Measurements from ENCODE around the gene PPP6R2.
A peak's percentile ranks its signal among the peaks of the same experiment; 100 is the strongest.
"Not testable (repeated sequence)": the region's sequence is repeated elsewhere in the genome, so short reads cannot be mapped to it uniquely, and the experiment has no call there.

PPP6R2 gene

DNA sequence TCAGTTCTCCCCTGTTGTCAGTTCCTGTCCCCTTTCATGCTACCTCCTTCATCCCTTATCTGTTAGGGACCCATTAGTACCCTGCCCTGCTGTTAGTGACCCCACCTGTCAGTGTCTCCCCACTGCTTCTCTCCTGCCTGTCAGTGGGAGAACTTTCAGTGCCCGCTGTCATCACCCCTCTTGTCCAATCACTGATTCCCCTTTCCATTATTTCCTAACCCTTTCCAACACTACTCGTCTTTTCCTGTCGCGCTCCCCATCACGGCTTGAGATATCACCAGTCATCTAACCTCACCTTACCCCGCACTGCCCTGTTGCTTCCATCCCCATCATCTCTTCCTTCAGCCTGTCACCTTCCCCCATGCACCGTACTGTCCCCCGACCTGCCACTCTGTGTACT, 4.0 kb downstream of the PPP6R2 start:
- no peak for DNase-seq

DNA sequence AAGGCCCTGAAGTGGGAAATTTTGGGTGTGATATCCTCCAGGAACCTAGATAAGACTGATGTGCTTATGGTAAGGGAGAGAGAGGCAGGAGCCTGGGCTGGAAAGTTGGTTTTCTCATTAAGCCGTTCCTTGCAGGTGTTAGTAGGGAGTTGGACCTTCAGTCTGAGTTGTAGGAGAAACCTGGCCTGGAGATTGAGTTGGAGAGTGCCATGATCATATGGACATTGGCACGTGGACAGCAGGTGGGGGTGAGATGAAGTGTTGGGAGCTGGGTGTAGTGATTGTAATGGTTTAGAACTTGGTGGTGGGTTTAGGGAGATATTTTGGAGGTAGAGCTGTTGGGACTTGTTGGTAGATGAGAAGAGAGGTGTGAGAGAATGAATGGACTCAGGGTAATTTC, 4.9 kb downstream of the PPP6R2 start:
- no peak for DNase-seq

DNA sequence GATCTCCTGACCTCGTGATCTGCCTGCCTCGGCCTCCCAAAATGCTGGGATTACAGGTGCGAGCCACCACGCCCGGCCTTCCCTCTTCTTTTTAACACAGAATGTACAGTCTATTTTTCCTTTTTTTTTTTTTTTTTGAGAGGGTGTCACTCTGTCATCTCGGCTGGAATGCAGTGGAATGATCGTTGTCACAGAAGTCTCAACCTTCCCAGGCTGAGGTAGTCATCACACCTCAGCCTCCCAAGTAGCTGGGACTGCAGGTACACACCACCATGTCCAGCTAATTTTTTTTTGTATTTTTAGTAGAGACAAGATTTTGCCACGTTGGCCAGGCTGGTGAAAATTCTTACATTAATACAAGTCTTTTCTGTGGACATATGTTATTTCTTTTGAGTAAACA, 13.1 kb downstream of the PPP6R2 start:
- no peak for DNase-seq

DNA sequence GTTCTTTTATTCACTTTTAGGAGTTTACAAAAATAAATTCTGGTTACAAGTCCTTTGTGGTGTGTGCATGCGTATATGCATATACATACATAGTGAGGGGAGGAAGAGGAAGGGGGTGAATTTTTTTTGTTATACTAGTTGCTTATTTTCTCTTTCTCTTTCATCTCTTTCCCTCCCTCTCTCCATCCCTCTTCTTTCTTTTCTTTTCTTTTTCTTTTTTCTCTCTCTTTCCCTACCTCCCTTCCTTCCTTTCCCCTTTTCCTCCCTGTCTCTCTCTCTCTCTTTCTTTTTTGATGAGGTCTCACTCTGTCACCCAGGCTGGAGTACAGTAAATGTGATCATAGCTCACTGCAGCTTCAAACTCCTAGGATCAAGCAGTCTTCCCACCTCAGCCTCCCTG, 14.1 kb downstream of the PPP6R2 start:
- no peak for DNase-seq

DNA sequence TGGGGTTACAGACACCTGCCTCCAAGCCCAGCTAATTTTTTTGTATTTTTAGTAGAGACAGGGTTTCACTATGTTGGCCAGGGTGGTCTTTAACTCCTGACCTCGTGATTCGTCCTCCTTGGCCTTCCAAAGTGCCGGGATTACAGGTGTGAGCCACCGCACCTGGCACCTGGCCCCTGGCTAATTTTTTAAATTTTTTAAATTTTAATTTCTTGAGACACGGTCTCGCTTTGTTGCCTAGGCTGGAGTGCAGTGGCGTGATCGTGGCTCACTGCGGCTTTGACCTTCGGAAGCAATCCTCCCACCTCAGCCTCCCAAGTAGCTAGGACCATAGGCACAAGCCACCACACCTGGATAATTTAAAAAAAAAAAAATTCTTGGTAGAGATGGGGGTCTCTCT, 14.6 kb downstream of the PPP6R2 start:
- no peak for DNase-seq

DNA sequence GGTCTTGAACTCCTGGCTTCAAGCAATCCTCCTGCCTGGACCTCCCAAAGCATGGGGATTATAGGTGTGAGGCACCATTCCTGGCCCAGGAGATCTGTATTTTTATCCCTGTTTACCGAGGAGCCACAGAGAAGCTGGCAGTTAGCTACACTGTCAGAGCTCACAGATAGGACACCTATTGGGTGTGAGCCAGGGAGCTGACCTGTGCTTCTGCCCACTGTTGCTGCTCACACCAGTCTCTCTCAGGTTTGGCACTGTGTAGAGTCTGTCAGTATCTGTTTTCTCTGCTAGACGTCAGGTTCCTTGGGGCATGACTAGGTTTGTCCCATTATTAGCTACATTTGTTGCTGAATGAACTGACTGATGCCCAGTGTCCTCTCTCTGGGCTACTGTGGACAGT, 17.5 kb downstream of the PPP6R2 start:
- no peak for DNase-seq

DNA sequence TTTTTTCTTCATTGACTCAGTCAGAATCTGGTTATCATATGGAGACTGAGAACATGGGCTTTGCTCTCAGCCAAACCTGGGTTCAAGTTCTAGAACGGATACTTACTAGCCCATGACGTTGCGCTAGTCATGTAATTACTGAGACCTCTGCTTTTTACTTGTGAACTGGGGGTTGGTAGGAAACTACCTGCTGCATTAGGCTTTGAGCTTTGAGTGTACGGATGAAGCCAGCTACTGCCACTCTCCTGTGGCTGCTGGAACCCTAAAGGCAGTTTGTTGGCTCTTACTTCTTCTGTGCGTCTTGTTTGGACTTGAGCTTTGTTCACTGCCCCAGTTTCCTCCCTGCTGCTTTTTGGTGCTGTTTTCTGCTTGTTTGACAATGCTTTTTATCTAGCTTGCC, 18.1 kb downstream of the PPP6R2 start:
- DNase-seq: no peak

DNA sequence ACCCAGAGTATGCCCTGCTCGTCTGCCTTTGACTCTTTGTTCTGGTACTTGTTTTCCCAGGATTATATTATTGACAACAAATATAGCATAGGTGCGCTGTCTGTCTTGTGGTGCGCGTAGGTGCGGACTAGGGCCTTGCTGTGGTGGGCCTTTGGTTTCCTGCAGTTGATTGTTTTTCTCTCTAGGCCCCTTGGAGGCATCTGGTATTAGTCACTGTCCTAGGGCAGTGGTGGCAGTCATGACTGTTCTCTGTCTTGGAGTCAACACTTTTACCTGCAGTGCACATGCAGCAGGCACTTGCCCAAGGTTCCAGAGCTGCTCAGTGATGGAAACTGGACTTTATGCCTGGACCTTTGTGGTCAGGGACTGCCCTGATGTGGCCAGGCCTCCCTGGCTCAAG, 18.6 kb downstream of the PPP6R2 start:
- no peak for DNase-seq

DNA sequence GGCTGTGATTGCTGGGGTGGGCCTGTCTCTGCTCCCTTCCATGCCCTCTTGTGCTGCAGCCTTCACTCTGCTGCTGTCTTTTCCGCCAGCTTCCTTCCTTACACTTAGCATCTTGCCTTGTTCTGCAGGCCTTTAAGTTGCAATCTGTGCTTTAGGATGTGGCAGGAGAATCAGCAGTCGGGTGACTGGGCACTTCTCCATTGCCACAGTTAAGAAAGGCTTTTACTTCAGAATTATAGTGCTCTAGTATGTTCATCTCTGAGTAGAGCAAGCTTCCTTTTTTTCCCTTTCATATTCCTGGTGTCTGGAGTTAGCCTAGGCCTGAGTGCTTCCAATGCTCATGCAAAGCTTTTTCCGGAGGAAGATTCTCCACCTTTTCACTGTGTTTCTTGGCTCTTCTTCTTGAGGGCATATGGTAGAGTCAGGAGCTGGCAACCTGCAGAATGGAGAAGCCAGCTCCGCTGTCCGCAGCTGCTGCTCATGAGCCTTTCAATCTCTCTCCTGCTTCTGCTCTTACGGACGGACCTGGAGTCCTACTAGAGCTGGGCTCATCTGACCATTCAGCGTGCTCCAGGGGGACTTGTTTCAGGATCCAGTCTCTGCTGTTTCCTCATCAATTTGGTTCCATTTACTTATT, 20.2 kb downstream of the PPP6R2 start:
- no peak for DNase-seq

DNA sequence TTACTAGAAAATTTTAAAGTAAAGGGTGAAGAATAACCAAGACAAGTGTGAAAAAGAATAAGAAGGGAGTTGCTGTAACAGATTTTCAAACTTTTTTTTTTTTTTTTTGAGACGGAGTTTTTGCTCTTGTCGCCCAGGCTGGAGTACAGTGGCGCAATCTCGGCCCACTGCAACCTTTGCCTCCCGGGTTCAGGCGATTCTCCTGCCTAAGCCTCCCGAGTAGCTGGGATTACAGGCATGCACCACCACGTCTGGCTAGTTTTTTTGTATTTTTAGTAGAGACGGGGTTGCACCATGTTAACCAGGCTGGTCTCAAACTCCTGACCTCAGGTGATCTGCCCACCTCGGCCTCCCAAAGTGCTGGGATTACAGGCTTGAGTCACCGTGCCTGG, 20.7 kb downstream of the PPP6R2 start:
- not testable (repeated sequence) for DNase-seq

DNA sequence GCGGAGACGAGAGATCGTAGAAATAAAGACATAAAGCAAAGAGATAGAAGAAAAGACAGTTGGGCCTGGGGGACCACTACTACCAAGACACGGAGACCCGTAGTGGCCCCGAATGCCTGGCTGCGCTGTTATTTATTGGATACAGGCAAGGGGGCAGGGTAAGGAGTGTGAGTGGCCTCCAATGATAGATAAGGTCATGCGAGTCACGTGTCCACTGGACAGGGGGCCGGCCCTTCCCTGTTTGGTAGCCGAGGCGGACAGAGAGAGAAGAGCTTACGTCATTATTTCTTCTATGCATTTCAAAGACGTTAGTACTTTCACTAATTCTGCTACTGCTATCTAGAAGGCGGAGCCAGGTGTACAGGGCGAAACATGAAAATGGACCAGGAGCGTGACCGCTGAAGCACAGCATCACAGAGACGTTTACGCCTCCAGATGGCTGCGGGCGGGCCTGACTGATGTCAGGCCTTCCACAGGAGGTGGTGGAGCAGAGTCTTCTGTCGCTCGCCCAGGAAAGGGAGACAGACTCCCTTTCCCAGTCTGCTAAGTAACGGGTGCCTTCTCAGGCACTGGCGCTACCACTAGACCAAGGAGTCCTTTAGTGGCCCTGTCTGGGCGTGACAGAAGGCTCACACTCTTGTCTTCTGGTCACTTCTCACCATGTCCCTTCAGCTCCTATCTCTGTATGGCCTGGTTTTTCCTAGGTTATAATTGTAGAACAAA, 24.8 kb downstream of the PPP6R2 start:
- no peak for DNase-seq

DNA sequence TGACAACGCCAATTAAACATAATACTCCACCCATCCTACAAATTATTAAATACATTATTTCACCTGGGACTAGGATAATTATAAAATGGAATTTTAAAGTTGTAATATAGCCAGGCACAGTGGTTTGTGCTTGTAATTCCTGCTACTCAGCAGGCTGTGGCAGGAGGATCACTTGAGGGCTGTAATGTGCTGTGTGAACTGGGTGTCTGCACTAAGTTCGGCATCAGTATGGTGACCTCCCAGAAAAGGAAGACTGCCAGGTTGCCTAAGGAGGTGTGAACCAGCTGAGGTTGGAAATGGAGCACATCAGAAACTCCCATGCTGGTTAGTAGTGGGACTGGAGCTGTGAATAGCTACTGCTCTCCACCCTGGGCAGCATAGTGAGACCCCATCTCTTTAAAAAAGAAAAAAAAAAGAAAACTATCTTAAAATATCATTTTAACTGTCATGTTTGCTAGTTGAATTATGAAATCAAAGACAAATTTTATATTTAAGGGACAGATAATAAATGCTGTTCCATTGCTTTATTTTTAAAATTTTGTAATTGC, 28.0 kb downstream of the PPP6R2 start:
- DNase-seq: no peak

DNA sequence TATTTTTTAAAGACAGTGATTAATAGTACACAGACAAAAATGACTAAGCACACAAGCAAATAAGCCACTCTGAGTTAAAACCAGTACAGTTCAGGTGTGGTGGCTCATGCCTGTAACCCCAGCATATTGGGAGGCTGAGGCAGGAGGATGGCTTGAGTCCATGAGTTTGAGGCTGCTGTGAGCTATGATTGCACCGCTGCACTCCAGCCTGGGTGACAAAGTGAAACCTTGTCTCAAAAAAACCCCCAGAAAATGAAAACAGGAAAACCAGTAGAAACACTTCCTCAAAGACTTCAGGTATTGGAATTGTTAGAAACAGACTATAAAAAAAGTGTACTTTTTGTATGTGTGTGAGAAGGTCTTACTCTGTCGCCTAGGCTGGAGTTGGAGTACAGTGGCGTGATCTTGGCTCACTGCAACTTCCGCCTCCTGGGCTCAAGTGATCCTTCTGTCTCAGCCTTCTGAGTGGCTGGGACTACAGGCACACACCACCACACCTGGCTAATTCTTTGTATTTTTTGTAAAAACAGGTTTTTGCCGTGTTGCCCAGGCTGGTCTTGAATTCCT, 33.0 kb downstream of the PPP6R2 start:
- DNase-seq: no peak

DNA sequence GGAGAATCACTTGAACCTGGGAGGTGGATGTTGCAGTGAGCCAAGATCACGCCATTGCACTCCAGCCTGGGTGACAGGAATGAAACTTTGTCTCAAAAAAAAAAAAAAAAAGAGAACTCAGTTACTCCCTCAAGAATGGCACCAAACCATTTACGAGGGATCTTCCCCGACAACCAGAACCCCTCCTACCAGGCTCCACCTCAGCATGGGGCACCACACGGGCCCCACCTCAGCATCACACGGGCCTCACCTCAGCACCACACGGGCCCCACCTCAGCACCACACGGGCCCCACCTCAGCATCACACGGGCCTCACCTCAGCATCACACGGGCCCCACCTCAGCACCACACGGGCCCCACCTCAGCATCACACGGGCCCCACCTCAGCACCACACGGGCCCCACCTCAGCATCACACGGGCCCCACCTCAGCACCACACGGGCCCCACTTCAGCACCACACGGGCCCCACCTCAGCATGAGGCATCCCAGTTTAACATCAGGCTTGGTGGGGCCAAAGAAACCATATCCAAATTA, 38.0 kb downstream of the PPP6R2 start:
- DNase-seq: not testable (repeated sequence)

DNA sequence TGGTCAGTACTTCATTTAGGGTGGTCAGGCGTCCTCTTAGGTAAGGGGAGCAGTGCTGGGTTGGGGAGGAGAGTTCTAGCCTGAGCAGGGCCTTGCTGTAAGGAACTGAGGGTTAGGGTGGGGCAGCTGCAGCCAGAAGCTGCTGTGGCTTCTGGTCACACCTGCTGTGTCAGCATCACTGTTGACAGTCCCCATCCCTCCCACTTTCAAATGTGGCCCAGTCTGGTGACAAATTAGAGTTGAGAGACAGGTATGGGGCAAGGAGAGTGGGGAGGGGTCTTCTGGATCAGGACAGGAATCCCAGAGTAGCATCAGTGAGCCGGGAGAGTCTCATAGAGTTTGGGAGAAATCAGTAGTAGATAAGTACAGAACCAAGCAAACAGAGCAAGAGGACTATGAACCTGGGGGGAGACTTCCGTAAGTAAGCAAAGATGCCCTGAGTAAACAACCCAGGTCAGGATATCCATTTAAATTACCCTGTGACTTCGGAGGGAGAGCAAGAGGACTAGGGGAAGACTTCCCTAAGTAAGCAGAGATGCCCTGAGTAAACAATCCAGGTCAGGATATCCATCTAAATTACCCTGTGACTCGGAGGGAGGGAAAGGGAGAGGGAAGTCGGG, 53.7 kb downstream of the PPP6R2 start:
- DNase-seq: no peak

DNA sequence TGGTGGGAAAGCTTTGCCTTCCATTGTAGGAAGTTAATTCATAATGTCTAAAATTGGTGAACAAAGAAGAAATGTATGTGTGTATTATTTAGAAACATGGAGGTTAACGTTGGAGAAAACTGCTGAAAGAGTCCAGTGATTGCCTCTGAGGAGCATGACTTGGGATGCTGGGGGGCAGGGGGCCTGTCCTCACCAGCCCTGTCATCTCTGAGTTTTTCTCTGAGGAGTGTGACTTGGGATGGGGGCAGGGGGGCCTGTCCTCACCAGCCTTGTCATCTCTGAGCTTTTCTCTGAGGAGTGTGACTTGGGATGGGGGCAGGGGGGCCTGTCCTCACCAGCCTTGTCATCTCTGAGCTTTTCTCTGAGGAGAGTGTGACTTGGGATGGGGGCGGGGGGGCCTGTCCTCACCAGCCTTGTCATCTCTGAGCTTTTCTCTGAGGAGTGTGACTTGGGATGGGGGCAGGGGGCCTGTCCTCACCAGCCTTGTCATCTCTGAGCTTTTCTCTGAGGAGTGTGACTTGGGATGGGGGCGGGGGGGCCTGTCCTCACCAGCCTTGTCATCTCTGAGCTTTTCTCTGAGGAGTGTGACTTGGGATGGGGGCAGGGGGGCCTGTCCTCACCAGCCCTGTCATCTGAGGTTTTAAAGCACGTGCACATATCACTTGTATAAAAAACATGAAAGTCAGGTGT, 54.4 kb downstream of the PPP6R2 start:
- not testable (repeated sequence) for DNase-seq

DNA sequence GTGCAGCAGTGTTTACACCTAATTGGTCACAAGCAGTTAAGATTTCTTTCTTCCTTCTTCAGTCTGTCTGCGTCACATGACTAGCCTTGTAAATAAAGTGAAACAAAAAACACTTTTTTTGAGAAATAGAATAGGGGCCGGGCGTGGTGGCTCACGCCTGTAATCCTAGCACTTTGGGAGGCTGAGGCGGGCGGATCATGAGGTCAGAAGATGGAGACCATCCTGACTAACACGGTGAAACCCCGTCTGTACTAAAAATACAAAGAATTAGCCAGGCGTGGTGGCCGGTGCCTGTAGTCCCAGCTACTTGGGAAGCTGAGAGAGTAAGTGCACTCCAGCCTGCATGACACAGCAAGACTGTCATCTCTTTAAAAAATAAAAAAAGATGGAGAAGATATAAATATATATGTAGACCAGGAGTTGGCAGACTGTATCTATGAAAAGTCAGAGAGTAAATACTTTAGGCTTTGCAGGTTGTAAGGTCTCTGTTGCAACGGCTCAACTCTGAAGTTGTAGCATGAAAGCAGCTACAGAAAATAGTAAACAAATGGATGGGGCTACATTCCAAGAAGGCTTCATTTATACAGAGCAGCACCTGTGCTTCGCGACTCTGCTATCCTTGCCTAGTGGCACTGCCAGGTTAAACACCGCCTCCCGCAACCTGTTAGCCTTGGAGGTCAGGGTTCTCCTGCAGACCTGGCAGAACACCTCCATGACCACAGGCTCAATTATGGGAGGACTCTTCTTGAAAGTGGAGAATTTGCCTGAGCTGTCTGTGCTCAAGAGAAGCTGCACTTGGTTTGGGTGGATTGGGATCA, 55.9 kb downstream of the PPP6R2 start:
- no peak for DNase-seq

DNA sequence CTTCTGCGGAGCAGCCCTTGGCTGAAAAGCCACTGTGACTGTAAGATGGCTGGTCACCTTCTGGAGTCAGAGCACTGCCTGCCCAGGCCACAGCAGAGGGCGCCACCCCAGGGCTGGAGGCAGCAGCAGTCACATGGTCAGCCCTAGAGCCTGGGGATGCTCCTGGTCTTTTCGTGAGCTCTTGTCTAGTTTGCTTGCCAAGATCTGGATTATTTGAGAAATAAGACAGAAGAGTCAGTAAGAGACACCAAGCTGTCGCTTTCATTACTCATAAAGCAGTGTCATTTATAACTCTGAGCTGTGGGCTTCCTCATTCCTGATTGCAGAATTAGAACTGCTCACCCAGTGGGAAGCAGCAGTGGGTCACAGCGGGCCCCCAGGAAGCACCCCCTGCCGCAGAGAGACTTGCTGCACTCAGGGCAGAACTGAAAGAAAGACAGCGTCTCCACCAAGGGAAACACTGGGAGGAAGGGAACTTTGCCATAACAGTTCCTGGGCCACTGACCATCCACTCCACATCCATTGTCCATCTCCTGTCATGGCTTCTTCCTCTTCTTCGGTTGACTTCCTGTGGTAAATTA, 56.7 kb downstream of the PPP6R2 start:
- DNase-seq: no peak

DNA sequence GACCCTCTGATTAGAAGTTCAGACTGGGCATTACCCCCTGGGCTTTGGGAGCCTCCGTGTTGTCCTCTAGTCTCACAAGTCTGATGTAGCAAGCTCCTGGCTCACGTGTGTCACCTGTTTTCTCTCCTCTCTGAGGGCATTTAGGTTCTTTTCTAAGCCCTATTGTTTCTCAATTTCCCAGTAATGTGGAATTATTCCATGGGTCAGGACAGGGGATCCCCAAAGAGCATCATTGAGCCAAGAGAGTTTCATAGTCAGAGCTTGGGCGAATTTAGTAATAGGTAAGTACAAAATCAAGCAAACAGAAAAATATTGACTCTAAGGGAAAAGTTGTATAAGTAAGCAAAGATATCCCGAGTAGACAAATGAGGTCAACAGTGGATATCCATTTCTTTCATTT, 57.3 kb downstream of the PPP6R2 start:
- no peak for DNase-seq

DNA sequence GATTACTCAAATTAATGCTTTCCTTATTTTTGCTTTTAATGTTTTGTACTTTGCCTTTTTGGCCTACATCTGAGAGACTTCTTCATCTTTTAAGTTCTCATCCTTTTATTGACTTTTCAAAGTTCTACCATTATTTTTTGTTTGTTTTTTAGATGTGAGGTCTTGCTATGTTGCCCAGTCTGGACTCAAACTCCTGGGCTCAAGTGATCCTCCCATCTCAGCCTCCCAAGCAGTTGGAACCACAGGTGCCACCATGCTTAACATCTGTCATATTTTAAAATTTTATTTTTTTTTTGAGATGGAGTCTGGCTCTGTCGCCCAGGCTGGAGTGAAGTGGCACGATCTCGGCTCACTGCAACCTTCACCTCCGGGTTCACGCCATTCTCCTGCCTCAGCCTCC, 57.8 kb downstream of the PPP6R2 start:
- DNase-seq: no peak

DNA sequence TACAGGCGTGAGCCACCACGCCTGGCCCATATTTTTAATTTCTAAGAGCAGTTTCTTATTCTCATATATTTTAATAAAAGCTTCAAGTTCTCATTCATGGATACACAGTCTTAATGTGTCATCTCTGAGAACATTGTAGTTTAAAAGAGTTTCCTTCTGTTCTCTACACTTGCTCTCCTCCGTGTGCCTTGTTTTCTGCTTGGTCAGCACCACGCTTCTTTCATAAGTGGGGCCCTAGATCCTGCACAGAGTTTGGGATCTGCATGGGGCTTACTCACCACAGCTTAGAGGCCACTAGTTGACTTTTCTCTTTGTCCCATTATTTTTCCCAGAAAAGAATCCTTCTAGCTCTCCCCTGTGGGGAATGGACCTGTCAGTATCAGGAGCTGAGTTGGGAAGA, 58.8 kb downstream of the PPP6R2 start:
- no peak for DNase-seq

DNA sequence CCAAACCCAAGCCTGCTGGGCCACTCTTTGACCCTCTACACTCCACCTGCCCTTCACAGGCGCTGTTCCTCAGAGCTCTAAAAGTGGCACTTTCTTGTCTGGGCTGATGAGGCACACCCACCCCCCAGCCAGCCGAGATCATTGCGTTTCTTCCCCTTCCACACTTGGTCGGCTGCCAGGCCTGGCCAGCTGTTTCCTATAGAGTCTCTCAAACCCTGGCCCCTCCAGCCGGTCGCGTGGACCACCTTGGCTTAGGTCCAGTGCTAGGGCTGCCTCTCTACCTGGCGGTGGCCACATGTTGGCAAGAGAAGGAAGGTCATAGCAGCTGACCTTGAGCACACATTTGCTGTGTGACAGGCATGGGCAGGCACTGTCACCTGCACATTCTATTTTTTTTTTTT, 60.6 kb downstream of the PPP6R2 start:
- DNase-seq: peak; percentile 76

All from NCI-H1694 (cell line).